HG03103 (cell line): ENCODE measurements around the gene KBTBD2.
"Not testable (repeated sequence)": the region's sequence is repeated elsewhere in the genome, so short reads cannot be mapped to it uniquely, and the experiment has no call there.

Experiments
- ATAC-seq: cut with Tn5 transposase; IDR thresholded peaks from one replicate; pipeline ENCODE4 v1.9.1; 2021; ENCODE audit warnings: low read depth; ENCODE audit not compliant: unreplicated experiment

Gene KBTBD2

DNA sequence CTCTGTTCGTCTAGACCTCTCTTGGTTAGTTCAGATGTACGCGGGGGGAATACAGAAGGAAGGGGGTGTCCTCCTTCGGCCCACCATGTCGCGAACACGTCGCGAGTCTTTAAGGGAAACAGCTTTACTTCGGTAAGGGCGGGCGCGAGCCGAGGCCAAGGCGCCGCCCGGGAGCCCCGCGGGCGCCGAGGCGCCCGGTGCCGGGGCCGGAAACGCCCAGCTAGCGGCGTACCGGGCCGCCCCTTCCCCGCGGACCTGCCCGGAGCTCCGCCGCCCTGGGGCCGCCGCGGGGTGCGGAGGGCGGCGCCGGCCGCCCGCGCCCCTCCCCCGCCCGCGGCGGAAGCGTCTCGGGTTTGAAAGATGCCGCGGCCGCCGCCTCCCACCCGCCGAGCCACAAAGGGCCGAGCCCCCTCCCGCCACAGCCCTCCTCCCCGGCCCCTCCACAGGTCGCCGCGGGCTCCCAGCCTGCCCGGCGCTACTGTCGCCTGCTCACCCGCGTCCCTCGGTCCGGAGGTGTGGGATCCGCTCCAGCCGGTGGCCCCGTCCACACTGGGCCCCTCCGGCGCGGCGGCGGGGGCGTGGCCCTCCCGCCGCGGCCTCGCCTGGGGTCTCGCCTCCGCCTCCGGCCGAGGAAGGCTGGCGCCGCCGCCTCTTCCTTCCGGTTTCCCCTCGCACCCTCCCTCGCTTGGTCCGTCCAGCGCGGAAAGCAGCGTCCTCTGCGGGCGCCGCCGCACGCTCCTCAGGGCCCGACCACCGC lies at the start of gene KBTBD2:
TSS of gene KBTBD2 (minus strand) at position 718 of the 757 bp plus-strand sequence. CDS start 12,156 bp downstream, outside the sequence.
- peak; percentile 57 for ATAC-seq

DNA sequence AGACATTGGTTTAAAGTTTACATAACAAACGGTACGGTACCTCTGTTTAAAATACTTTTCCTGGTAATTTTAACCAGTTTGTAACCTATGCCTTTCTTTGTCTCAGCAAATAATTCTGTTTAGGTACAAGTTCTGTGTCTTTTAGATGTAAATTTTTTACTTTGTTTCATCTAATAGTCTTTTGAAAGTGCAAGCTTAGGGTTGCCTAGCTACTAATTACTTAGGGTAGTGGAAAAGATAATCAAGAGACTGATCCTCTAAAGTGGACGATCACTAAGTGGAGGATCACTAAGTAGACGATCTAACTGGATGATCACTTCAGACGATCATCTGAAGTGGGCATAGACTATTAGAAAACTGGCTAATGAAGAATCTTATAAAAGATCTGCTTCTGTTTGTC lies 49.6 kb upstream of the KBTBD2 start:
- no peak for ATAC-seq

DNA sequence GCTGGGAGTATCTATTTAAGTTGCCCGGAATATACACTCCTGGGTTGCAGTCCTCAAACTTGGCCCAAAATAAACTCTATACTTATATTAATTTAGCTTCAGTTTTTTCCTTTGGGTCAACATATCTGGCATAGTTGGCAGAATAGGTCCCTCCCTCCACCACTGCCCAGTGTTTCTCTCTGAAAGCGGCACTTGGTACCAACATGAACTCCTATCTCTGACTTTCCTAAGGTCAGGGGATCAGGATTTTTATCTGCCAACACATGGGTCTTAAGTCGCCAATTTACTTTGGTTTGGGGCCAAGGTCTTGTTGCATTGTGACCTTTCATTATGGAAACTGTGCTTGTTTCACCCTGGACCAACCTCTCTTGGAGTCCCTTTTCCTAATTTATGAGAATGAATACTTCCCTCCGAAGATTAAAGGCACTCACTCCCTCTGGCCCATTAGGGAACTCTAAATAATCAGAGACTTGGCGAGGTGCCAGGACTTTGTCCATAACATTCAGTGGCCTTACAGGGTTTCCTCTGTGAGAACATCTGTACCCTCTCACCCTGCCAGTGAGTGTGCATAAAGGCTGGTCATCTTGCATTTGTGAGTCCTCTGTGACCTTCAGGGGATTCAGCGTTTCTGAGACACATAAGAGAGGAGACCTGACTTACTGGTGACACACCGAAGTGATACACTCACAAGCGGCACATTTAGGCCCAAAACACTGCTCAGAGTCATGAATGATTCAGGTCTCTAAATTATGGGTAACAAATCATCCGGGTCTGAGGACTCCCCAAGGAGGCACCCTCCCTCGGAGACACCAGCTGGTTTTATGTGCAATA lies 46.0 kb upstream of the KBTBD2 start:
- no peak for ATAC-seq

- ATAC-seq = no peak
Observed at GRCh38 chr7:32936689-32937088, 45.1 kb upstream of the KBTBD2 start.

DNA sequence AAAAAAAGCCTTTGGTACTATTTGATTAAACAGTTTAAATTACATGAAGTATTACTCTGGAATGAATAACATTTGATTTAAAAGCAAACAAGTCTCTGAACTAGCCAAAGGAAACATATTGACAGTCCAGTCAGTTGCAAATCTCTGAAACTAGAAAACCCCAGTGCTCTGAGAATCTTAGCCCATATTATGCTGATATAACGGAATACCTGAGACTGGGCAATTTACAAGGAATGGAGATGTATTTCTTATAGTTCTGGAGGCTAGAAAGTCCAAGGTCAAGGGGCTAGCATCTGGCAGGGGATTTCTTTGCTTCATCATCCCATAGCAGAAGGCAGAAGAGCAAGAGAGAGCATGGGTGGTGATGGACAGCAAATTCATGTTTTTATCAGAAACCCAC lies 44.0 kb upstream of the KBTBD2 start:
- no peak for ATAC-seq

GRCh38 chr7:32930378-32930777 lies 38.8 kb upstream of the KBTBD2 start:
- ATAC-seq = no peak

DNA sequence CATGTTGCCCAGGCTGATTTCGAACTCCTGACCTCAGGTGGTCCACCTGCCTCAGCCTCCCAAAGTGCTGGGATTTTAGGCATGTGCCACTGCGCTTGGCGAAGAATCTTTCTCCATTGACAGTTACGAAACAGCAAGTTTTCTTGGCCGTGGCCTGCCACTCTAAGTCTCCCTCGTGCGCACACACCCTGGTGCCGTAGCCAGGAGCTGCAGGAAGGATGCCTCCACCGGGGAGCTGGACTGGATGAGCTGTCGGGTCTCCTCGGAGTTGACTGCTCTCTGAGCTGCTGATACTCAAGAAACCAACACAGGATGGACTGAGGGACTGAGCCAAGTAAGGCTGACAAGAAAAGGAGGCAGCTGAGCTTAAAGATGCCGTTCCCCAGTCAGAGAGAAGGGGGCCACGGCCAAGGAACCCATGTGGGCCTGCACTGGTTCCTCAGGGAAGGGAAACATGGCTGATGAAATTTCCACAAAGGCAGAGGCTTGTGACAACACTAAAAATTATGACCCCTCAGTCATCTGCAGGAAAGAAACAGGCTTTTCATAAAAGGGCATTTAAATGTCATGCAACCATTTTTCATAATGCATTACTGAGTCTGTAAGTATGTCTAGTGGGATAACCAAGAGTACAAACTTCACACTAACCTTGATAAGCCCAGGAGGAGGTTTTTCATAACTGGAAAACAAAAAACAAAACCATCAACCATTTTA lies 38.0 kb upstream of the KBTBD2 start:
- no peak for ATAC-seq

DNA sequence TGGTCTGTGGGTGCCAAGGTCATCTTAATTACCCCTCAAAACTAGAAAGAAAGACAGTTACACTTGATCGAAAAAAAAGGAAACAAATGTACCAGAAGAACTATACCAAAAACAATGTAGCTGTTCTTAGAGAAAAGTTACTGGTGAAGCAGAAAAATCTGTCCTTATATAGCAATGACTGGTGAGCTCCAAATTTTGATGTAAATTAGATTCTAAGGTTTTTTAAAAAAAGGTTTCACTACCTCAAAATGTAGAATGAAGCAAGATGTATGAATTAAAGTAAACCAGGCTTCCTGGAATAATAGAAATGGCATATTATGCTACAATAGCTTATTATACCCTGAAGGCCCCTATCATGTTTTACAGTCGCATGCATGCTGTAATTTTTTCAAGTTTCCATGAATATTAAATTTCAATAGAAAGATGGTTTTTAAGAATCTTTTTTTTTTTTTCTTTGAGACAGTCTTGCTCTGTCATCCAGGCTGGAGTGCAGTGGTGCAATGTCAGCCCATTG lies 37.3 kb upstream of the KBTBD2 start:
- no peak for ATAC-seq

DNA sequence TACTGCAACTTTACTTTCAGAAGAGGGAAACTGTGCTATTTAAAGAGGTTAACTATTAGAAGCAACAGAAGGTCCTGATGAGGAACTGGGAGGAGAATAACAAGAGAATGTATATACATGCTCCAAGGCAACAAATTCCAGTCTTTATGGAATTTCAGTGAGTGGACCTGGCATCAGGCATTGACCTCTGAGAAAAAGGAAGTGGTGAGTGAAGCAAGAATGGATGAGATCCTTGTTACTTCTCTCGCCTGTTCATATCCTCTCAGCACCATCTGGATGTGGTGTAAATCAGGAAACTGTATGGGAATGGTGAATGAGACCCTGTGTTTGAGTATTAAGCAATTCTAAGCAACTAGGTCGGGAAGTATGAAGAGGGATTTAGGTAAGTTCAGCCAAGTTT lies 30.3 kb upstream of the KBTBD2 start:
- no peak for ATAC-seq

DNA sequence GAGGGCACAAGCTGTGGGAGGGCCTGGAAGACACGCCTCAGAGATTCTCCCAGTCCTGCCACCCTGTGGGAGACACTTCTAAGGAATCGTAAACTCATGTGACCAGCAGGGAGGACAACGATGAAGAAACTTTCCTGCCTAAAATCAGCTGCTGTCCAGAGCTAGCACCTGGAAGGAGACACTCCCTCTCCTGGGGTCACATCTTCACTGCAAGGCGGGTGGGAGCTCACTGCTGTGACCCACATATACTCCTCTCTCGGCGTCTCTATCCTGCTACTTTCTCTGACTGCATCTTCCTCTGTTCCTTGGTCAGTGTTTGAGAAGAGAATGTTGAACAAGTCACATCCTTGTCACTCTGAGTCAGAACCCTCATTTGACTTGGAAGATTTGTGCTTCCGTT lies 25.4 kb upstream of the KBTBD2 start:
- not testable (repeated sequence) for ATAC-seq

GRCh38 chr7:32916006-32916405 lies 24.4 kb upstream of the KBTBD2 start:
- ATAC-seq = no peak

GRCh38 chr7:32915041-32915536 lies 23.5 kb upstream of the KBTBD2 start:
- no peak for ATAC-seq

- ATAC-seq = no peak
Observed at GRCh38 chr7:32914184-32914583, 22.6 kb upstream of the KBTBD2 start.

GRCh38 chr7:32910195-32910594 lies 18.6 kb upstream of the KBTBD2 start:
- no peak for ATAC-seq

DNA sequence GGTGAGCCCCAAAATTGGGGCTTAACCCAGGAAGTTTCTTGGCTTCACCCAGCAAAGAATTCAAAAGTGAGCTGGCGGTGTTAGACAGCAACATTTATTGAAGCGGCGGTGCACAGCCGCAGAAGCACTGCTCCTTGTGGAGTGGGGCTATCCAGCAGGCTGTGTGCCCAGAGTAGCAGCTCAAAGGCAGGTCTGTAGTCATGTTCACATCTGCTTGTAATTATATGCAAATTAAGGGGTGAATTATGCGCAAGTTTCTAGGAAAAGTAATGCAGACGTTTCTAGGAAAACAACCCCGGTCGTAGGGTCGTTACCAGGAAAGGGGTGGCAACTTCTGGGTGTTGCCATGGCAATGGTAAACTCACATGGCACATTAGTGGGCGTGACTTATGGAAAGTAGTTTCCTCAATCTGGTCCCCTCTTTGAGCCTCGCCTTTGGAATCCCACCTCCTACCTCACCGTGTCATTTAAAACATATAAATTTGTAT lies 13.7 kb upstream of the KBTBD2 start:
- no peak for ATAC-seq

DNA sequence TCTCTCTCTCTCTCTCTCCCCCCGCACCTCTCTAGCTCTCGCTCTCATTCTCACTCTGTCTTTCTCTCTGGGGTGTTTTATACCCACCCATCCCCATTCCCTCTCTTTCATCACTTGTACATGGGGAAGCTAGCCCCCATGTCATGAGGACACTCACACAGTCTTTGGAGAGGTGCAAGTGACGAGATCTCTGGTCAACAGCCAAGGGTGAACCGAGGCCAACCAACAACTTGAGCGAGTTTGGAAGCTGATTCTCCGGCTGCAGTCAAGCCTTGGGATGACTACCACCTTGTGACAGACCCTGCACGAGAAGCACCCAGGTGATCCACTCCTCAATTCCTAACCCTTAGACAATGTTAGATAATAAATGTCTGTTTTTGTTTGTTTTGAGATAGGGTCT lies 10.1 kb upstream of the KBTBD2 start:
- ATAC-seq = no peak

- no peak for ATAC-seq
Observed at GRCh38 chr7:32900433-32900995, 9.0 kb upstream of the KBTBD2 start.

- ATAC-seq = not testable (repeated sequence)
Observed at GRCh38 chr7:32897376-32897775, 5.8 kb upstream of the KBTBD2 start.

- ATAC-seq = no peak
Observed at GRCh38 chr7:32896564-32897347, 5.2 kb upstream of the KBTBD2 start.

DNA sequence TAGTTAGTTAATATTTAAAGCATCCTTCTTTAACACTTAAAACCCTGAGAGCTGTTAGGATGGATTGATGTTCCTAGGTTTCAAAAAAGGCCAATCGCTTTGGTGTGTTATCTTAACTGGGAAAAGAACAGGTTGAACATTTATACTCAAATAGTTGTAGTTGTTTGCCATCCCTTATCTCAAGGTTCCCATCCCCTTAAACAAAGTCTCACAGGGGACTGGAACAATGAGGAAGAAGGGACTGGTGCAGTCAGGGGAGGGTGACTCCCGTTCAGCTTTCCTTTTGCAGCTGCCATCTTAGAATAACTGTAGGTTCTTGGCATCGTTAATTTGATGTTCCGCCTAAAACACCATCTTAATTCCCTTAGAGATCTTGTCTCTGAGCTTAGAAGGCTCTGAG lies 2.6 kb upstream of the KBTBD2 start:
- ATAC-seq = no peak
